HG02763 (cell line): ENCODE data around the gene RHCG.

Experiments used
- ATAC-seq: cut with Tn5 transposase; IDR thresholded peaks from one replicate; pipeline ENCODE4 v1.9.1; 2021; ENCODE audit warnings: mild to moderate bottlenecking, moderate library complexity; ENCODE audit not compliant: unreplicated experiment

The RHCG gene

GRCh38 chr15:89496155-89497098 is at the start of gene RHCG:
RHCG (minus strand) TSS chr15:89496583; CDS start chr15:89496544, 39 bp downstream.
- no peak for ATAC-seq

DNA sequence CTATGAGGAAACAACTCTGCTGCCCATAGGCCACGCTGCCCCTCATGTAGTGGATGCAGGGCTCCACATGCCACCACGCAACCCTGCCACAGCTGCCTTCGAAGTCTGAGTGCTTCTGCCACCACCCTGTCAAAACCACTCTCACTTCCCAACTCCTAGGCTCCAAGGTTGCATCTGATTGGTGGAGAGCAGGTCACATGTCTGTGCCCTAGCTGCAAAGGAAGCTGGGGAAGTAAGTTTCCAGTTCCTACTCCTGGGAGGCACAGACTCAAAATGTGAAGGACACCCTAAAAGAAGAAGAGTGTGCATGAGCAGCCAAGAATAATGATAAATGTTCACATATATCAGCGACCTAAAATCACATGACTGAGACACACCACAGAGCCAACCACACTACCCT is 47.0 kb upstream of the RHCG start:
- no peak for ATAC-seq

DNA sequence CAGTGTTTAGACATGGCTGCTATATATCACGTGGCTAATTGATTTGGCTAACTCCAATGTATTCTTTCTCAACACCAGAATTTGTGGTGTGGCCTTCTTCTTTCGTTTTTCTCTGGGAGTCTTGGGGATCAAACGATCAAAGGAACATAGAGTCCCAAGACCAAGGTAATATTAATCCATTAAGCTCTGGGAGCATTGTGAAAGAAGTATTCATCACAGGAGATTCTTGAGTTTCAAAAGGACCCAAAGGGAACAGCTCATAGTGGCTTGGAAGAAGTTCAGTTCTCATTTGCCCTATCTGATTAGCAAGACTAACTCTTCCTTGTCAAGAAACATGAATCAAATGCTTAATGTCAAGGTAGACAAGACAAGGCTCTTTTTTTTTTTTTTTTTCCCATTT is 46.0 kb upstream of the RHCG start:
- ATAC-seq, result no peak

DNA sequence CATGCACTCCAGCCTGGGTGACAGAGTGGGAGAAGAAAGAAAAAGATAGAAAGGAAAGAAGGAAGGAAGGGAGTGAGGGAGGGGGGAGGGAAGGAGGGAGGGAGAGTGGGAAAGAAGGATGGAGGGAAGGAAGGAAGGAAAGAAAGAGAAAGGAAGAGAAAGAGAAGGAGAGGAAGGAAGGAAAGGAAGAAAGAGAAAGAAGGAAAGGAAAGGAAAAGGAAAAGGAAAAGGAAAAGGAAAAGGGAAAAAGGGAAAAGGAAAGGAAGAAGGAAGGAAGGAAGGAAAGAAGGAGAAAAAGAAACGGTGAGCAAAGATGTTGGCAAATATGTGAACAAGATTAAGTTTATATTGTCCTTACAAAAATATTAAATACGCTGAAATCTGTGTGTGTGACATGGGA is 42.6 kb upstream of the RHCG start:
- no peak for ATAC-seq

DNA sequence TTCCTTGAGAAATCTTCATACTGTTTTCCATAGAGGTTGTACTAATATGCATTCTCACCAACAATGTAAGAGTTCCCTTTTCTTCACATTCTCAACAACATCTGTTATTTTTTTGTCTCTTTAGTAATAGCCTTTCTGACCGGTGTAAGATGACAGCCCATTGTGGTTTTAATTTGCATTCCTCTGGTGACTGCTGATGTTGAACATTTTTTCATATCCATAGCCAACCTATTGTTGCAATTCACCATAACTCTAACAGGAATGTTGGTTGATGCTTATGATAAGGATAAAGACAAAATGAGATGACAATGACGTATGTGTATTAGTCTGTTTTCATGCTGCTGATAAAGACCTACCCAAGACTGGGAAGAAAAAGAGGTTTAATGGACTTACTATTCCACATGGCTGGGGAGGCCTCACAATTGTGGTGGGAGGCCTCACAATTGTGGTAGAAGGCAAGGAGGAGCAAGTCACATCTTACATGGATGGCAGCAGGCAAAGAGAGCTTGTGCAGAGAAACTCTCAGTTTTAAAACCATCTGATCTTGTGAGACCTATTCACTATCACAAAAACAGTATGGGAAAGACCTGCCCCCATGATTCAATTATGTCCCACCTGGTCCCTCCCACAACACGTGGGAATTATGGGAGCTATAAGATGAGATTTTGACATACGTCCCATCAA is 37.6 kb upstream of the RHCG start:
- ATAC-seq, result no peak

- no peak for ATAC-seq
Measured at GRCh38 chr15:89531796-89532537, 35.6 kb upstream of the RHCG start.

DNA sequence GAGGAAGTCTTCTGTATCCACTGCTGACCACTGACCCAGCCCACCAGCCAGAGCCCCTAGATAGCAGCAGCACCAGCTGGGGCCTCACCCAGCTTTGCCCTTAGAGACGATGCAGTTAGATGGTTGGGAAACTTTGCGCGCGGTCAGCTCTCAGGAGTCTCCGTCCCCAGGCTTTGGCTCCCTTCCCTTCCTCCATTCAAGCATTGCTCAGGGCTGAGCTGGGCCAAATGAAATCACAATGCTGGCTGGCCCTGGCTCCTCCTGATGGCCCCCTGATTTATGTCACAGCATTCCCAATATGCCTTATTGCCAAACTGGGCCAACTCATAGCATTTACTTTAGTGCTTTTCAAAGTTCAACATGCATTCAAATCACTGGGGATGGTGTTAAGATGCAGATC is 34.6 kb upstream of the RHCG start:
- no peak for ATAC-seq

DNA sequence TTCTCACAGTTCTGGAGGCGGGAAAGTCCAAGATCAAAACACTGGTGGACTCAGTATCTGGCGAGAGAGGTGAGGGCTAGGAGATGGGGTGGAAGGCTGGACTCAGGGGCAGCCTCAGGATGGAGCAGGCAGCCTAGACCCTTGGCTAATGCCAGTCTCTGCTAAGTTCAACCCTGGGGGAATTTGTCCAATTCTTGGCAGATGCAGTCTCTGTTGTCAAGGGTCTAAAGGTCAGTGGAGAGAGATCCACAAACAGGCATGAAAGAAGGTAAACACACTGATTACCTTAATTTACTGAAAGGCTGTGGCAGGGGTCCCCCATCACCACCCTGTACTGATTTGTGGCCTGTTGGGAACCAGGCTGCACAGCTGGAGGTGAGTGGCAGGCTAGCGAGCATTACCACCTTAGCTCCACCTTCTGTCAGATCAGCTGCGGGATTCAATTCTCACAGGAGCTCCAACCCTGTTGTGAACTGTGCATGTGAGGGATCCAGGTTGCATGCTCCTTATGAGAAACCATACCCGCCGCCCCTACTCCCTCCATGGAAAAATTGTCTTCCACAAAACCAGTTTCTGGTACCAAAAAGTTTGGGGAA is 32.5 kb upstream of the RHCG start:
- no peak for ATAC-seq

DNA sequence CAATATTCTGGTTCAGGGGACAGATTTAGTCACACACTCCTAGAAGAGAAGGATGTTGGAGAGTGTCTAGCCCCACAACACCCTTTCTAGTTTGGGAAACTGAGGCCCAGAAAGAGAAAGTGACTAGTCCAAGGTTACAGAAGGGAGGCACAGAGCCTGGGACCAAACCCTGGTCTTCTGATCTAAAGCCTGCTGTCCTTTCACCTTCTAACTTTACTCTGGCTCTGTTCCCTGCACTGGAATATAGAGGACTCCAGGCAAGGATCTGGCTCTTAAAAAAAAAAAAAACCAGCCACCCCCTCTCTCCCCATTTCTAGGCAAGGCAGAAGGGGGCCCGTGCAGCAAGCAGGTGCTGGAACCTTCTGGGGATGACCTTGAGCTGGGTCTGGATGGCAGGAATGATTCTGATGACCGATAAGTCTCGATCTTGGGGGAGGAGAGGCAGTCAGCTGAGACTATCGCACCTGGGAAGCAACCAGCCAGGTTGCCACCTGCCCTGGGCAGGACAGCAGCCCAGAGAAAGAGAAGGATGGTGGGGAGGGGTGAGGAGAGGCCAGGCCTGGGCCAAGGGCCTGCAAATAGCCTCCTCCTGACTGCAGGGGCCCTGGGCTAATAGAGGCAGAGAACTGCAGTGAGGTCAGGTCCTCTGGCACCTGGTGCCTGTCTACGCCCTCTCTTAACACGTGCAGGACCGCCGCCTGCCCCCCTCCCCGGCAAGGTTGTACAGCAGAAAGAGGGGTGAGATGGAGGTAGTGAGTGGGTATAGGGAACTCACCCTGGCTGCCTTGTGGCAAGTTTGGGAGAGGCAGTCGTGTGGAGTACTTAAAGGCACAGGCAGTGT is 30.4 kb upstream of the RHCG start:
- ATAC-seq, result no peak

DNA sequence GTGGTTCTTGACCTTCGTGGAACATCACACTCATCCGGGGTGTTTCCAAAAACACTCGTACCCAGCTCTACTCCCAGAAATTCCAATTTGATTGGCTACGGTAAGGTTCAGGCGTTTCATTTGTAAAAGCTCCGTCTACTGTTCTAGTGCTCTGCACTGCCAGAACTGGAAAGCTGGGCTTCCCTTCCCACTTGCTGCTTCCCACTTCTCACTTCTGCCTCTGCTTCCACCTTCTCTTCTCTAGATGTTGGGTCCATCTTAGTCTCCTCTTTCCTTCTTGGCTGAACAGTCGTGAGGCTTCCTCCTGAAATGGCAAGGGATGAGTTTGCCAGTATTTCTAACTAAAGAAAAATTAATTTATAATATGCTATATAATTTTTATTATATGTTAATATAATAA is 29.8 kb upstream of the RHCG start:
- ATAC-seq, result no peak

DNA sequence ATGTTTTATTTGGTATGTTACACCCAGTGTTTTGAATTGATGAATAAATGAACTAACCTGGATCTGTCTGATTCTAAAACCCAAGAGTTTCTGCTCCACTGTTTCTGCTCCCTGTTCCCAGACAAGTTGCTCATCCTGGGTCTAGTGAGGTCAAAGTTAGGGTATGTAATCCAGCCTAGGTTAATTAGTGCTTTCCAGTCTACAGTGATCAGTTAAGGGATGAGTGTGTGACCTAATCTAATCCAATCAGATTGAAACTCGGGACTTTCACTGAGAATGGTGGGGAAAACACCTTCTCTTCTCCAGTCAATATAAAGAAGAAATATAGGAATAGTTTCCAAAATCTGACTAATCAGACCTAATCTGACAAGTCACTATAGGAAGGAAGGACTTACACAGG is 27.8 kb upstream of the RHCG start:
- no peak for ATAC-seq

GRCh38 chr15:89523101-89523500 is 26.7 kb upstream of the RHCG start:
- no peak for ATAC-seq

- ATAC-seq, result no peak
Measured at GRCh38 chr15:89521605-89522004, 25.2 kb upstream of the RHCG start.

DNA sequence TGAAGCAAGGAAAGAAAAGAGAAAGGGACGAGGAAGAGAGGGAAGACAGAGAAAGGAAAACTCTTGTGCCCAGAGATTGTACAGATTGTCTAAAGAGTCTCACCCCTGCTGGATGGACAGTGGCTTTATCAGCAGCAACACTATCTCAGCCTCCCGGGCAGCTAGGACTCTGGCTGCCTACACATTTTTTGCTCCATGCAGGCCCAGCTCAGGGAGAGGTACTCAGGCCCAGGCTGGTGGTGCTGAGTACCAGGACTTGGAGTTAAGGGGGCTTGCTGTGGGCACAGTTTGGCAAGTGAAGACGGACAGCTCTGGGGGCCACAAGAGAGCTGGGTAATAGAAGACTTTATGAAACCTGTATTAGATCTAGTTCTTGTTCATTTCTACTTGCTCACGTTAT is 19.1 kb upstream of the RHCG start:
- no peak for ATAC-seq

DNA sequence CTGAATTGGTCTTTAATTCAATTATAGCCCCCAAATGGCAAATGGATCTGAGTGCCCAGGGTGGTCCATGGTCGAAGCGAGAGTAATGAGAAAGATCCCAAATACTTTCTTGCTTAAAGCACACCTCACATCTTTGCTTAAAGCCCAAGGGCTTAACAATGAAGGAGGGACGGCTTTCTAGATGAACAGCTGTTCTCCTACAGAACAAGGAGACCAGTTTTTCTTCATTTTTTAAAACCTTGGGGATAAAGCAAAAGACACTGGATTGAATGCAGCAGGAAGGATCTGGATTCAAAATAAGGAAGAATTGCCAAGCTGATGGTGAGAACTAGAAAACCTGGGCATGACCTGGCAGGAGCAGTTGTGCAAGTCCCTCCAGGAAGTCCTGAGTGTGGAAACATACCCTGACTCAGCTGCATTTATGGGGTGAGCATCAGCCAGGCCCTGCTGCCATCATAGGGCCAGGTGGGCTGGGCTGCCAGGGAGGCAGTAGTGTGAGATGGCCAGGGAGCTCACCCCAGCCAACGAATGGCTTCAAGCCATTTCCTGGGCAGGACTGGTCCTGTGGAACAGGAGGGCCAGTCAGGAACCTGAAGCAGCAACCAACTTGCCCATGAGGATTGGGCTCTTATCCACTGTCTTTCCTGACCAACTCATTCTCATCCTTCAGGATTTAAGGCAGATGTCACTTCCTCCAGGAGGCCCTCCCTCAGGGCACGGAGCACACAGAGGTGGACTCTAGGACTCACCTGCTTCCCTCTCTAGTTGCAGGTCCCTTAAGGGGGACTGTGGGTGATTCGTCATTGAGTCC is 18.4 kb upstream of the RHCG start:
- no peak for ATAC-seq

DNA sequence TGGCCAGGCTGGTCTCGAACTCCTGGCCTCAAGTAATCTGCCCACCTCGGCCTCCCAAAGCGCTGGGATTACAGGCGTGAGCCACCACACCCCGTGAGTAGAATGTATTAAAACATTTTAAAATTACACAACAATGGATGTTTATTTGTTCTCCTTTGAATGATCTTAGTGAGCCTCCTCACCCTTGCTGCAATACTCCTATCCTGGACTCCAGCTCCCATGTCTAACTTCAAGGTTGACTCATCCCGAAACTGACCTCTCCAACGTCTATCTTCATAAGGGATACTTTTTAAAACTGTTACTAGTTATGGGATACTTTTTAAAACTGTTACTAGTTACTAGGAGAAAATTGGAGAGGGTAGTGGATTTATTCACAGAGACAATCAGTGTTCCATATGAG is 17.8 kb upstream of the RHCG start:
- ATAC-seq, result no peak

- ATAC-seq, result no peak
Measured at GRCh38 chr15:89513284-89513683, 16.9 kb upstream of the RHCG start.

DNA sequence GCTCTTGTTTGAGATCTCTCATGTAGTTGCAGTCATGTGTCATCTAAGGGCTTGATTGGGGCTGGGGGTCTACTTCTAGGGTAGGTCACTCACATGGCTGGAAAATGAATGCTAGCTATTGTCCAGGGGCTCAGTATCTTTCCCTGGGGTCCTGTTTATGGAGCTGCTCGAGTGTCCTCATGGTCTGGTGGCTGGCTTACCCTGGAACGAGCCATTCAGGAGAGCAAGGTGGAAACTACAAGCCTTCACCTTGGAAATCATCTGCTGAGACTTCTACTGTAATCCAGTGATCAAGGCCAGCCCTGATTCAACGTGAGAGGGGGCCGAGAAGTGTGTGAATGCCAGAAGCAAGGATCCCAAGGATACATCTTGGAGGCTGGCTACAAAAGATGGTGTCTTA is 16.2 kb upstream of the RHCG start:
- no peak for ATAC-seq

DNA sequence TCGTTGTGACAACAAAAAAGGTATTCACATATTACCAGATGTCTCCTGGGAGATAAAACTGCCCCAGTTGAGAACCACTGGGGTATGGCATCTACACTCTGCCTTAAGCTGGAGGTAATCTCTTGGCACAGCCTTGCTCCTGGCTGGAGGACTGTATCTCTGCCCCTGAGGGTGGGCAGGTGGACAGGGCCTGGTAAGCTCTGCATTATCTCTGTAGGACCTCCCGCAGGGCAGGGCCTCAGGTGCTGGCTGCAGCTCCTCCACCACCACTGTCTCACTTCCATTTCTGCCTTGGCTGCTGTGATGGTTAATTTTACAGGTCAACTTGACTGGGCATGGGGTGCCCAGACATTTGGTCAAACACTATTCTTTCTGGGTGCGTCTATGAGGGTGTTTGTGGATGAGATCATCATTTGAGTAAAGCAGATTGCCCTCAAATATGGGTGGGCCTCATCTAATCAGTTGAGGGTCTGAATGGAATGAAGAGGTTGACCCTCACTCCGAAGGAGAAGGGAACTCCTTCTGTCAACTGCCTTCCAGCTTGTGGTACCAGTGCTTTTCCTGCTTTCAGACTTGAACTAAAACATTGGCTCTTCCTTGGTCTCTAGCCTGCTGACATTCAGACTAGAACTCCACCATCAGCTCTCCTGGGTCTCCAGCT is 9.8 kb upstream of the RHCG start:
- no peak for ATAC-seq
